ENCODE data around the gene NFX1.
"Not testable (repeated sequence)": the region's sequence is repeated elsewhere in the genome, so short reads cannot be mapped to it uniquely, and the experiment has no call there.

Gene NFX1

DNA sequence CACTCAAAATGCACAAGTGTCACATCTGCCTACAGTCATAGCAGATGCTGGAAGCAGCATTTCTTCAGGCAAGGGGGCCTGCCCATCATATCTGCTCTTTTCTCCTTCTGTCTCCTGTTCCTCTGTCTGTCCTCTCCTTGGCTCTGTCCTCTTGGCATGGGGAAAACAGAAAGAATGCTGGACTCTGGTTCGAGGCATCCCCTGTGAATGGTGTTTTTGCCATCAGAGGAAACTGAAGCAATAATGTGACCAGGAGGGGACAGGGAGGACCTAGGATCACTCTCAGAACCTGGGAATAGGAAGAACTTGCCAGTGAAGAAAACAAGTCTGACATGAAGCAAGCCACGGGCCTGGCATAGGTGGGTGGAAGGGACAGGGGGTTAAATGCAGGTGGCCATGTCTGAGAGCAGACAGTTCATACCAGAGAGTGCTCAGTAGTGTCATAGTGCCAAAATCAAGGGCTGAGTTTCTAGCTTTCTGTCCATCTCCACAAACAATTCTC lies 76.7 kb downstream of the NFX1 start:
- DNase-seq, result no peak

DNA sequence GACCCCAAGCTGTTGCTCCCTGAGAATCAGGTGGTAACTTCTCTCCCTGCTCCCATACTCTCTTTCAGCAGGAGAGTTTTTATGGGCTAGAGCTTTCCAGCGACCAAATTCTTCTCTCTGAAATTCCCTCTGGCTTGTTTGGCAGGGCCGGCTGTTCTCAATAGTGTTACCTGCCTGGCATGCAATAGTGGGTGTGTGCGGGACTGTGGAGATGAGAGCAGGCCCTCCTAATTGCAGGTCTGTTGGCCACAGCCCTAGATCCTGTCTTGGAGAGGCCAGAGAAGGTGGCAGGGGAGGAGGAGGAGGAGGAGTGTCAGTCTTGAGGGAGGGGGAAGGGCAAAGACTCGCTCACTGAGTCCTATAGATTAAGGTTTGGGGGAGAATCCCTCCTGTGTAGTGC lies 82.6 kb downstream of the NFX1 start:
- DNase-seq, result no peak

DNA sequence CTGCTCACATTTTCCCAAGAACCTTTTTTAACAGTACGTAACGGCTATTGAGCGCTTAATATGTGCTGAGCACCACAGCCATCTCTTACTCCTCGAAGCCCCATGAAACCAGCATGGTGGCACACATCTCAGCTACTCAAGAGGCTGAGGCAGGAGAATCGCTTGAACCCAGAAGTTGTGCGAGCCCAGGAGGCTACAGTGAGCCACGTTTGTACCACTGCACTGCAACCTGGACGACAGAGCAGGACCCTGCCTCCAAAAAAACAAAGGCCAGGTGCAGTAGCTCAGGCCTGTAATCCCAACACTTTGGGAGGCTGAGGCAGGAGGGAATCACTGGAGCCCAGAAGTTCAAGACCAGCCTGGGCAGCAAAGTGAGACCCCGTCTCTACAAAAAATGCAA lies 83.9 kb downstream of the NFX1 start:
- DNase-seq, result no peak

GRCh38 chr9:33374634-33375237 lies 84.4 kb downstream of the NFX1 start:
- DNase-seq, result peak; percentile 54

- DNase-seq, result no peak
Observed at GRCh38 chr9:33375238-33375840, 85.0 kb downstream of the NFX1 start.

DNA sequence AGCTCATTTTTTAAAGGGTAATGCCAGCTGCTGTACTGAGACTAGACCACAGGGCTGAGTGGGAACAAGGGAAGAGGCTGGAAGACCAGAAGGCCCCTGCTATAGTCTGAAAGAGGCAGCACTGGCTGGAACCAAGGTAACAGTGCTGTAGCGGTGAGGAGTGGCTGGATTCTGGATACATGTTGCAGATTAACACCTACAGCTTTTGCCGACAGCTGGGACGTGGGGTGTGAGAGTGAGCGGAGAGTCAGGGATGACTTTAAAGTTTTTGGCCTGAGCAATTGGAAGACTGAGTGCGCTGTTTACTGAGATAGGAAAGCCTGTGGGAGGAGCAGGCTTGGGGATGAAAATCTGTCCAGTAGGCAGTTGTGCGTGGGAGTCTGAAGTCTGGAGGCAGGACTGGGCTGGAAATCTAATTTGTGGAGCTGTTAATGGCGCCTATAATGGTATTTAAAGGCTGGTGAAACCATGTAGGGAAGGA lies 85.6 kb downstream of the NFX1 start:
- no peak for DNase-seq

- DNase-seq, result no peak
Observed at GRCh38 chr9:33377089-33377715, 86.9 kb downstream of the NFX1 start.

DNA sequence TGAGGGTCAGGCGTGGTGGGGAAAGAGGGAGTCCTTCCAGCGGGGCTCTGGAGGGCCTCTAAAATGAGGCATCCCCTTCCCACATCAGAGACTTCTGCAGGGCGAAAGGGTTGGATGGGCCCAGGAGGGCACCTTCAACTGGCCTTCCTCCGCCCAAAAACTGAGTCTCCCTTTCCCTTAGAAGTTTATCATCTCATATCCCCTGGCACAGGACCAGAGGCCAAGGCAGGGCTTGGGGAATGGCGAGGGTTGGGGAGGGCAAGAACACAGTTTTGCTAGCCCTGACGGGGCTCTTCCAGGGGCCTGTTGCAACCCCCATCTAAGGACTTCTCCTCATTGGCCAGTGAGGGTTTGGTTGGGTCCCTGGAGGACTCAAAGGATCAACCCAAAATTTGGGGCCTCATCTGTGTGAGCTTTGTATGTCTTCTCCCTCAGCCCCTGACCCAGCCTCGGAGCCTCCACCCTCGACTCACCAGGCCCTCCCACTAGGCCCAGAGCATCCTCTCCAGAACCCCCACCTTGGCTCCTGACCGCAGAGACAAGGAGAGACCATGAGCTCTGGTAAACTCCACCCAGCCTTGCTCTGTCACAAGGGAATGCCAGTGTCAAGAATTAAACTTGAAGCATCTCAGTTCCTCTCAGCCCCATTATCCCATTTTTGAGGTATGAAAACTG lies 87.9 kb downstream of the NFX1 start:
- no peak for DNase-seq

DNA sequence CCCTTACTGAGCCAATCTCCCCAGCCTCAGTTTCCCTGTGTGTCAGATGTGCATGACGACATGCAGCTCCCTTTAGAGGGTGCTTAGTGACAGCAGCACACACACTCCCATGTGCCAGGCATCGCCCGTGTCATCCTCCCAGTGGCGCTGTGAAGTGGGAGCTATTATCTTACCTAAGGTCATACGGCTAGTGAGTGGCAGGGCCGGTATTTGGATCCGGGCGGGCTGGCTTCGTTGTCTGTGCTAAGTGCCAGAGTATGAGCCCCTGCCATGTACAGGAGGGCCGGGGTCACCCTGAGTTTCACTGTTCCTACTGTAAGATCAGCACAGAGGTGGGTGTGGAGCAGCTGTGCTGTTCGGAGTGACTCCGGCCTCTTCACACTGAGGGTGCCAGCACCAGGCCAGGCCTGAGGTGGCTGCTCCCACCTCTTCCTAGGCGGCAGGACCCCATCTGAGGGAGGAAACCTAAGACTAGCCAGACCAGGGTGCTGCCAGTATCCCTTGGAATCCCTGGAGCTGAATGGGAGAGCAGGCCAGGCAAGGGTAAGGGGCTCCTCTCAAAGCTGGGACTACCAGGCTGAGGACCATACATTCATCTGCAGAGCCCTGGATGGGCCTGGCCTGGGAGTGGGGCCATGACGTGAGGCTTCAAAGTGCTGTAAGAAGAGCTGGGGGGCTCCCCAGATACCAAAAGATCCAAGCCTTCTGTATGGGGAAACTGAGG lies 89.5 kb downstream of the NFX1 start:
- no peak for DNase-seq

DNA sequence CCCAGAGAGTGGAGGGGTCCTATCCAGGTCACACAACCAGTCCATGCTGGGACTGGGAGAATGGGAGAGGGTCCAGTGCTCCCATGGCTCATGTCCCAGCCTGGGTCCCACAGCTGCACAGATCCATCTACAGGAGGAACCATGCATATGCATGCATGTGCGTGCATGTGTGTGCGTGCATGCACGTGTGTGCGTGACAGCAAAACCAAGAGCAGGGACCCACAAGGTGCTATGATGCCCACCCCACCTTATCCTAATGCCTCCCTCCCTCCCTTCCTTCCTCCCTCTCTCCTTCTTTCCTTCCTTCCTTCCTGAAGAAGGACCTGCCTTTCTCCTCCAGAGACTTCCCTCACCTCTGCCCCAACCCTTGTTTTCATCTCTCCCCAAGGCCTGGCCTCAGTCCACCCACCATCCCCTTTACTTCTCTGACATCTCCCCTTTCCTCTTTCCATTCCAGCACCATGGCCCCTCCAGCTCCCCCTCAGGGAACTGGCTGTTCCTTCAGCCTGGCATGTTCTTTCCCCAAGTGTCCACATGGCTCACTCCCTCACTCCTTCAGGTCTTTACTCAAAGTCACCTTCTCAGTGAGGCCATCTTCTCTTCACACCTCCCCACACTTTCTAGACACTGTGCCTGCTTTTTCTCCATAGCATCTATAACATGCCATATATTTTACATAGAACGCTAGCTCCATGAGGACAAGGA lies 90.2 kb downstream of the NFX1 start:
- no peak for DNase-seq

GRCh38 chr9:33381231-33381791 lies 91.0 kb downstream of the NFX1 start:
- DNase-seq, result no peak

- not testable (repeated sequence) for DNase-seq
Observed at GRCh38 chr9:33382397-33382796, 92.1 kb downstream of the NFX1 start.

DNA sequence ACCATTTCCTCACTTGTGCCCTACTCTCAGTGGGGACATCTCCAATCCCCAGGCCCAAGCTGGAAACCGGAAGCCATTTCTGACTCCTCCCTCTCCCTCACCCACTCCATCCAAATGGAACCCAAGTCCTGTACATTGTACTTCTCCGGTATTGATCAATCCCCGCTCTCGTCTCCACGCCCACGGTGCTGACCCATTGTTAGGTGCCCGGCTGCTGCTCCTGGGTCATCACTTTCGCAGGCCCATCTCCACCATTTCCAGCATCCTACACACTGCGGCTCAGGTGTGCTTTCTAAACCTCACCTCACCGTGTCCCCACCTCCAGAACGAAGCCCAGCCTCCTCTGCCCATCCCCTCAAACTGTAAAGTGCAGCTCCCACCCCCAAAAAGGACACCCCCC lies 93.1 kb downstream of the NFX1 start:
- not testable (repeated sequence) for DNase-seq

DNA sequence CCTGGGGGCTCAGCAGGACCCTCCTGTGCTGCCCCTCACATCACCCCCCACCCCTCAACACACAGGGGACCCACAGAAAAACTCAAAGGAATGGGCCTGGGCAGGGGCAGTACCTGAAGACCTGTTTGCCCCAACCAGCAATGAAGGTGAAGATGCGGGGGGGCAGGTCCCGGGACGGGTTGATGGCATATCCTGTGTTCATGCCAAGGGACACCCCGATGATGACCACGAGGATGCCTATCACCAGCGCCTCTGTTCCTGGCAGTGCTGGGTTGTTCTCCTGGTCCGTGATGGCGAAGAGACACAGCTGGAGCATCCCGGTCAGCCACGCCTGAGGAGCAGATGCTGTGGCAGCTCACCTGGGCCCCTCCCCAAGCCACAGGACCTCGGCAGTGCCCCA lies 95.2 kb downstream of the NFX1 start:
- not testable (repeated sequence) for DNase-seq

DNA sequence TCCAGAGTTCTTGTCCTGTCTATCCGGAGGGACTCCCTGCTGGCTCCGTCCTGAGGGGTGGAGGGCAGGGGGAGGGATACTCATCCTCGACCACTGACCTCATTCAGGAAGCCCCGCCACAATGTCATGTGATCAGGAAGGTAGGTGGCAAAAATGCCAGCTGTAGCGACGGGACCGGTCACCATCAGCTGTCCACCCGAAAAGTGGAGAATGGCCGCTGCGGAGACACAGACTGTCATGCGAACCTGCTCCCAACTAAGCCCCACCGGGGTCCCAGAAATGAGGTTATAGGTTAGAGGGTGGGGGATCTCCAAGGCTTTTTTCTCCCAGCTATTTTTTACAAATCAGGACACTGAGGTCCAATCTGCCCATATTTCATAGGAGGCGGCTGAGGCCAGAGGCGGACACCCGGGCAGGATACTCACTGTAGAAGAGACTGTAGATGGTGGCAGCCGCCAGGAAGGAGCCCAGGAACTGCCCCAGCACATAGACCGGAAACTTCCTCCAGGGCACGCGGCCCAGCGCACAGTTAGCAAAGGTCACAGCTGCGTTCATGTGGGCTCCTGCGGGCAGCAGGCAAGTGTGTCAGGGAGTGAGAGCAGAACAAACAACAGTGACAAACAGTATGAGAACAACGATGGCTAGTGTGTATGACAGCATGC lies 95.8 kb downstream of the NFX1 start:
- DNase-seq, result not testable (repeated sequence)

DNA sequence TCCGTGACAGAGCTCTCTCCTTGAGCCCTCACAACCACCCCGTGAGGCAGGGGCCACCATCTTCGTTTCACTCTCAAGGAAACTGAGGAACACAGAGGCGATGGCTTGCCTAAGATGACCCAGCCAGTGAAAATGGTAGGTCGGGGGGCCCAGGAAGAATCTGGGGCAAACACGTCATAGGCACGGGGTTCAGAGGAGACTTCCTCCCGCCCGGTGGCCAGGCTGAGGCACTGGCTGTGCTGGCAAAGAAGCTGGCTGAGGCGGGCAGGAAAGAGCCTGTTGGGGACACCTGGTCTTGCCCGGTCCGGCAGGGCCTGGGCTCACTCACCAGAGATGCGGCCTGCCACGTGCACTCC lies 96.3 kb downstream of the NFX1 start:
- DNase-seq, result not testable (repeated sequence)

GRCh38 chr9:33386998-33387397 lies 96.7 kb downstream of the NFX1 start:
- not testable (repeated sequence) for DNase-seq

DNA sequence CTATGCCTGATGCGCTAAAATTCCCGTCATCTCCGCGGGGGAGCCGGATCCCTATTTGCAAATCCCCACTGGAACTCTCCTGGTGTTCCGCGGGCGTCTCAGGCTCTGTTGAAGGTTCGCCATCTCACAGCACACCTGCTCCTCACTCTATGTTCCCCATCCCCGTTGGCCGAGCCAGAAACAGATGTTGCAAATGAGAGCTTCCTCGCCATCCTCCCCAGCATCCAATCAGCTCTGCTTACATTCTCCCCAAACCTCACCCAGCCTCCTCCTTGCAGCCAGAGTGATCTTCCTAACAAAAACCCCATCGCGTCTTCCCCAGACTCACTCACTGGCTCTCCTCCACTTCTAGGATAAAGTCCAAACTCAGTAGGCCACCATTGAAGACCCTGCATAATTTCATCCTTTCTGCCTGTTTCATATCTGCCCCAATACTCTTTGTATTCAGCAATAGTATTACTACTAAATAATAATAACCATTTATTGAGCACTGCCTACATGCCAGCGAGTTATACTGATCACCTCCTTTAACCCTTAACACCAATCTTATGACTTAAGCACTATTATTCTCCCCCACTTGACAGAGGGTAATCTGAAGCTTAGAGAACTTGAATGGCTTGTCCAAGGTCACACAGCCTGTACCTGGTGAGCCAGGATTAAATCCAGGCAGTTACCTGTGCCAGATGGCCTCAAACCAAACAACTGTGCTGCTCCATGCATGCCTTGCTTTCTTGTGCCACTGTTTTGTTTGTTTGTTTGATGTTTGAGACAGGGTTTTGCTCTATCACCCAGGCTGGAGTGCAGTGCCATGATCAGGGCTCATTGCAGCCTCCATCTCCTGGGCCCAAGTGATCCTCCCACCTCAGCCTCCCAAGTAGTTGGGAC lies 98.0 kb downstream of the NFX1 start:
- no peak for DNase-seq

DNA sequence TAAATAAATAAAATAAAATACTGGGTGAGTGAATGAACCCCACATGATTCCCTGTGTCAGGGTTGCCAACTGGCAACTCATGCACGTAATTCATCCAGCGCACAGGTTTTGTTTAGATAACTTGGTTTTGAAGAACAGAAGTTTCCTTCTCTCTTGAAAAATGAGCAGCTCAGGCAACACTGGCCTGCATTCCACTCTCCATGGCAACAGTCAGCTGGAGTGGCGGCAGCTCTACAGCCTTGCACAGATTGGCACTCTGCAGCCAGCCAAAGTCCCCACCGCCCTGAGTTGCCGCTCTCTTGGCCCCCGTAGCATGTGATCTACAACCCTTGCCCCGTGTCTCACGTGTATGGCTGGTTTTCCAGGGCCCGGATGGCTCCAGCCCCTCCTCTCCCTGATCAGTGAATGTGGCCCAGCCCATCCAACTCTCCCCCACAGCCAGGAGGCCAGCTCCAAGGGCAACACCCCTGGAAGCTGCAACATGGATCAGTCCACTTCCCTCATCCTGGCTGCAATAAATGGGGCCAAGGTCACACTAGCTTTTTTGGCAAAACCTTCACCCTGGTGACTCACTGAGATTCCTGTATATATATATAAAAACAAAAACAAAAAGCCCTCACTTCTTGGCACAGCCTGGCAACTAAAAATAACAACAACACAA lies 100.9 kb downstream of the NFX1 start:
- DNase-seq, result not testable (repeated sequence)

GRCh38 chr9:33392591-33393021 lies 102.3 kb downstream of the NFX1 start:
- DNase-seq, result not testable (repeated sequence)
